Cardiac muscle cell (in vitro differentiated cells and primary cell): ENCODE measurements around the gene SMARCE1. TPM values are rescaled to one million over a fixed set of nuclear protein-coding genes. Genes with fewer than 3 reads are reported as not detected.

Source experiments
- DNase-seq, 2 donors: peaks; one replicate each; pipeline versions ENCODE4 v3.0.0 to v3.0.0-alpha.2; 2010 to 2017; ENCODE audit warnings: low read depth in 1 of 2, low spot score in 1 of 2
- H3K27ac ChIP-seq: fragments of 200-600 bp; sonication (generic); 2 replicates; pipeline ENCODE4 v1.5.1; 2016
- H3K27me3 ChIP-seq: fragments of 200-600 bp; sonication (generic); 2 replicates; pipeline ENCODE4 v1.6.0; 2016; ENCODE audit warnings: control low read depth
- H3K36me3 ChIP-seq: fragments of 200-600 bp; sonication (generic); 2 replicates; pipeline ENCODE4 v1.5.1; 2016; ENCODE audit warnings: control low read depth
- H3K4me1 ChIP-seq: fragments of 200-600 bp; sonication (generic); 2 replicates; pipeline ENCODE4 v1.8.1; 2017; ENCODE audit warnings: low read depth, mild to moderate bottlenecking, mixed run types
- H3K4me3 ChIP-seq: fragments of 200-600 bp; sonication (generic); 2 replicates; pipeline ENCODE4 v1.5.1; 2016; ENCODE audit warnings: mild to moderate bottlenecking
- H3K9me3 ChIP-seq: fragments of 200-600 bp; sonication (generic); 2 replicates; pipeline ENCODE4 v1.5.1; 2017; ENCODE audit warnings: low read depth, mild to moderate bottlenecking, control low read depth
- CTCF ChIP-seq: IDR thresholded peaks from 2 replicates; pipeline ENCODE4 v1.5.1; 2012; ENCODE audit warnings: low read depth, mild to moderate bottlenecking, low read length
- polyA plus RNA-seq: library from polyadenylated mRNA; unstranded; fragments of >200 nt; fragmentation: Nextera tagmentation; extraction: Ambion mirVana; gene quantifications from 2 replicates; pipeline ENCODE4 v1.2.1, GENCODE V29; 2016
- total RNA-seq: library from RNA; depleted of rRNA; stranded (reverse); fragments of >200 nt; gene quantifications from 2 replicates; pipeline ENCODE4 v1.2.3, GENCODE V29; 2016

Gene SMARCE1
- total and polyA plus RNA-seq, 2 experiments from 2014 or later: 192 to 195 TPM

- DNase-seq: no peak
These were observed 26.0 kb downstream of the SMARCE1 start for GRCh38 chr17:40621578-40621977.

GRCh38 chr17:40621019-40621418 is 26.6 kb downstream of the SMARCE1 start:
- Histone ChIP-seq H3K36me3 (no peaks in the 10 kb centered on the region), H3K9me3 (no peaks in the 10 kb centered on the region), H3K27ac (no peak overlapping the region), H3K4me1 (no peaks in the 10 kb centered on the region), H3K4me3 (no peak overlapping the region), H3K27me3 (no peaks in the 10 kb centered on the region)
- TF ChIP-seq CTCF: no peak
- no peak for DNase-seq

More at GRCh38 chr17:40621578-40621977, 26.0 kb downstream of the SMARCE1 start:
- no peak for TF ChIP-seq CTCF
- Histone ChIP-seq H3K36me3 (no peaks in the 10 kb centered on the region), H3K27ac (no peak overlapping the region), H3K9me3 (no peaks in the 10 kb centered on the region), H3K27me3 (no peaks in the 10 kb centered on the region), H3K4me3 (no peak overlapping the region), H3K4me1 (no peaks in the 10 kb centered on the region)

- no peak for TF ChIP-seq CTCF
- H3K27me3 ChIP-seq: no peaks in the 10 kb centered on the region
- H3K4me1 ChIP-seq: no peaks in the 10 kb centered on the region
- H3K36me3 ChIP-seq: no peaks in the 10 kb centered on the region
- no peak overlapping the region for H3K27ac ChIP-seq
- no peak for DNase-seq
- H3K4me3 ChIP-seq: no peak overlapping the region
- H3K9me3 ChIP-seq: no peaks in the 10 kb centered on the region
These were observed 28.6 kb downstream of the SMARCE1 start for GRCh38 chr17:40618754-40619625.

GRCh38 chr17:40617678-40618240 is 29.9 kb downstream of the SMARCE1 start:
- TF ChIP-seq CTCF: no peak
- H3K4me3 ChIP-seq: no peak overlapping the region
- H3K27me3 ChIP-seq: no peaks in the 10 kb centered on the region
- no peak for DNase-seq
- H3K36me3 ChIP-seq: no peaks in the 10 kb centered on the region
- no peaks in the 10 kb centered on the region for H3K4me1 ChIP-seq
- H3K27ac ChIP-seq: no peak overlapping the region
- no peaks in the 10 kb centered on the region for H3K9me3 ChIP-seq

GRCh38 chr17:40616592-40616991 is 31.0 kb downstream of the SMARCE1 start:
- DNase-seq: no peak
- Histone ChIP-seq H3K9me3 (no peaks in the 10 kb centered on the region), H3K4me3 (no peak overlapping the region), H3K36me3 (no peaks in the 10 kb centered on the region), H3K27ac (no peak overlapping the region), H3K4me1 (no peaks in the 10 kb centered on the region), H3K27me3 (no peaks in the 10 kb centered on the region)
- TF ChIP-seq CTCF: no peak
